GM23338 (cell line): Measurements from ENCODE around the gene TMEM41B. TPM values are rescaled to one million over a fixed set of nuclear protein-coding genes. Genes with fewer than 3 reads are reported as not detected.

Experiments used
- ATAC-seq: fragments of 200-7000 bp; cut with Tn5 transposase; 3 replicates; pipeline ENCODE4 v1.9.1; 2020
- DNase-seq: peaks from one replicate; pipeline ENCODE4 v3.0.0-alpha.2; 2015; ENCODE audit warnings: low spot score
- H2AFZ ChIP-seq: fragments of 200-600 bp; sonication (generic); 2 replicates; pipeline ENCODE4 v1.8.0; 2016; ENCODE audit warnings: antibody characterized with exemption, mild to moderate bottlenecking, moderate library complexity
- H3F3A ChIP-seq: fragments of 200-600 bp; sonication (generic); replicated peaks from 2 replicates; pipeline ENCODE4 v1.8.0; 2017; ENCODE audit warnings: antibody characterized with exemption, mixed run types, low read depth
- H3K27ac ChIP-seq: fragments of 200-600 bp; sonication (generic); 2 replicates; pipeline ENCODE4 v1.6.1; 2016; ENCODE audit warnings: low read depth
- H3K27me3 ChIP-seq: fragments of 200-600 bp; sonication (generic); 2 replicates; pipeline ENCODE4 v1.8.0; 2016; ENCODE audit warnings: mild to moderate bottlenecking, mixed run types, moderate library complexity; ENCODE audit not compliant: insufficient read depth
- H3K36me3 ChIP-seq: fragments of 200-600 bp; sonication (generic); 2 replicates; pipeline ENCODE4 v1.8.0; 2016; ENCODE audit warnings: mild to moderate bottlenecking; ENCODE audit not compliant: insufficient read depth
- H3K4me1 ChIP-seq: fragments of 200-600 bp; sonication (generic); 2 replicates; pipeline ENCODE4 v1.8.0; 2016; ENCODE audit warnings: mild to moderate bottlenecking, moderate library complexity; ENCODE audit not compliant: insufficient read depth
- H3K4me2 ChIP-seq: fragments of 200-600 bp; sonication (generic); 2 replicates; pipeline ENCODE4 v1.7.1; 2017; ENCODE audit warnings: mixed run types
- H3K4me3 ChIP-seq: fragments of 200-600 bp; sonication (generic); 2 replicates; pipeline ENCODE4 v1.6.1; 2016; ENCODE audit warnings: mixed run types
- H3K79me2 ChIP-seq: fragments of 200-600 bp; sonication (generic); replicated peaks from 2 replicates; pipeline ENCODE4 v1.8.0; 2017; ENCODE audit warnings: mild to moderate bottlenecking; ENCODE audit not compliant: insufficient read depth
- H3K9me2 ChIP-seq: fragments of 200-600 bp; sonication (generic); 2 replicates; pipeline ENCODE4 v1.8.0; 2017; ENCODE audit not compliant: insufficient read depth
- H4K20me1 ChIP-seq: fragments of 200-600 bp; sonication (generic); replicated peaks from 2 replicates; pipeline ENCODE4 v1.8.0; 2017; ENCODE audit warnings: mild to moderate bottlenecking; ENCODE audit not compliant: insufficient read depth
- H3K27ac Mint-ChIP-seq: 2 replicates; pipeline ENCODE4 v1.8.0; 2020; ENCODE audit warnings: inconsistent platforms, mild to moderate bottlenecking, moderate library complexity, mixed read lengths
- H3K27me3 Mint-ChIP-seq: 3 replicates; pipeline ENCODE4 v1.8.0; 2022; ENCODE audit warnings: low read depth, mild to moderate bottlenecking, moderate library complexity, mixed read lengths, inconsistent platforms; ENCODE audit not compliant: insufficient read depth, poor library complexity
- H3K36me3 Mint-ChIP-seq: 3 replicates; pipeline ENCODE4 v1.8.0; 2021; ENCODE audit warnings: low read depth, mild to moderate bottlenecking, inconsistent platforms, moderate library complexity, mixed read lengths
- H3K4me1 Mint-ChIP-seq: 3 replicates; pipeline ENCODE4 v1.8.0; 2020; ENCODE audit warnings: mild to moderate bottlenecking, inconsistent platforms, mixed read lengths
- H3K4me3 Mint-ChIP-seq: 3 replicates; pipeline ENCODE4 v1.8.0; 2021; ENCODE audit warnings: moderate library complexity, mild to moderate bottlenecking, inconsistent platforms, mixed read lengths
- H3K9me3 Mint-ChIP-seq: 3 replicates; pipeline ENCODE4 v1.8.0; 2020; ENCODE audit warnings: moderate library complexity, mild to moderate bottlenecking, inconsistent platforms, mixed read lengths
- CREB1 ChIP-seq: fragments of 250-450 bp; sonication (Bioruptor Pico); IDR thresholded peaks from 2 replicates; pipeline ENCODE4 v1.5.0; 2020; ENCODE audit warnings: low read depth, mild to moderate bottlenecking, moderate library complexity
- JUNB ChIP-seq: IDR thresholded peaks from one replicate; pipeline ENCODE4 v1.6.1; 2016; ENCODE audit warnings: antibody characterized with exemption; ENCODE audit not compliant: unreplicated experiment
- NANOG ChIP-seq: IDR thresholded peaks from 2 replicates; pipeline ENCODE4 v1.6.1; 2016; ENCODE audit warnings: antibody characterized with exemption, borderline replicate concordance
- POLR2AphosphoS5 ChIP-seq: IDR thresholded peaks from 2 replicates; pipeline ENCODE4 v1.6.1; 2016; ENCODE audit warnings: antibody characterized with exemption, low read depth
- STAT1 ChIP-seq: IDR thresholded peaks from one replicate; pipeline ENCODE4 v1.6.1; 2016; ENCODE audit warnings: antibody characterized with exemption; ENCODE audit not compliant: unreplicated experiment
- long read RNA-seq: library from polyadenylated mRNA; unstranded; transcript quantifications from one replicate; pipeline ENCODE4 v2.0.0, GENCODE V29; 2020; ENCODE audit not compliant: unreplicated experiment
- polyA plus RNA-seq: library from polyadenylated mRNA; unstranded; fragments of >200 nt; fragmentation: Nextera tagmentation; extraction: Ambion mirVana; gene quantifications from 2 replicates; pipeline ENCODE4 v1.2.1, GENCODE V29; 2016
- total RNA-seq: library from RNA; depleted of rRNA; stranded (reverse); fragments of >200 nt; shearing (Covaris generic); gene quantifications from 2 replicates; pipeline ENCODE4 v1.2.3, GENCODE V29; 2014; rRNA removed
- TF ChIP-seq, protein P1 (sequence below), 2 experiments: fragments of 200-600 bp in 1 of 2; sonication (generic) in 1 of 2; conservative IDR thresholded peaks; 2 replicates each; pipeline versions ENCODE4 v1.5.1 to v1.6.1; 2016 to 2017; ENCODE audit warnings: antibody characterized with exemption in 2 of 2, low read depth in 2 of 2, mild to moderate bottlenecking in 2 of 2, moderate library complexity in 1 of 2
- TF ChIP-seq, protein P2 (sequence below): IDR thresholded peaks from one replicate; pipeline ENCODE4 v1.6.1; 2018; ENCODE audit warnings: antibody characterized with exemption; ENCODE audit not compliant: unreplicated experiment
- TF ChIP-seq, protein P3 (sequence below): IDR thresholded peaks from 2 replicates; pipeline ENCODE4 v1.6.1; 2016; ENCODE audit warnings: antibody characterized with exemption

The TMEM41B gene, protein sequence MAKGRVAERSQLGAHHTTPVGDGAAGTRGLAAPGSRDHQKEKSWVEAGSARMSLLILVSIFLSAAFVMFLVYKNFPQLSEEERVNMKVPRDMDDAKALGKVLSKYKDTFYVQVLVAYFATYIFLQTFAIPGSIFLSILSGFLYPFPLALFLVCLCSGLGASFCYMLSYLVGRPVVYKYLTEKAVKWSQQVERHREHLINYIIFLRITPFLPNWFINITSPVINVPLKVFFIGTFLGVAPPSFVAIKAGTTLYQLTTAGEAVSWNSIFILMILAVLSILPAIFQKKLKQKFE
- 53.8 and 75.9 TPM in 2 replicates for total RNA-seq
- polyA plus RNA-seq: 31.8 and 34.4 TPM in 2 replicates
- long read RNA-seq, partial matches to known transcripts: 2 of 17 reads
- long read RNA-seq, other reads (novel, unspliced or antisense): 6 of 17 reads

DNA sequence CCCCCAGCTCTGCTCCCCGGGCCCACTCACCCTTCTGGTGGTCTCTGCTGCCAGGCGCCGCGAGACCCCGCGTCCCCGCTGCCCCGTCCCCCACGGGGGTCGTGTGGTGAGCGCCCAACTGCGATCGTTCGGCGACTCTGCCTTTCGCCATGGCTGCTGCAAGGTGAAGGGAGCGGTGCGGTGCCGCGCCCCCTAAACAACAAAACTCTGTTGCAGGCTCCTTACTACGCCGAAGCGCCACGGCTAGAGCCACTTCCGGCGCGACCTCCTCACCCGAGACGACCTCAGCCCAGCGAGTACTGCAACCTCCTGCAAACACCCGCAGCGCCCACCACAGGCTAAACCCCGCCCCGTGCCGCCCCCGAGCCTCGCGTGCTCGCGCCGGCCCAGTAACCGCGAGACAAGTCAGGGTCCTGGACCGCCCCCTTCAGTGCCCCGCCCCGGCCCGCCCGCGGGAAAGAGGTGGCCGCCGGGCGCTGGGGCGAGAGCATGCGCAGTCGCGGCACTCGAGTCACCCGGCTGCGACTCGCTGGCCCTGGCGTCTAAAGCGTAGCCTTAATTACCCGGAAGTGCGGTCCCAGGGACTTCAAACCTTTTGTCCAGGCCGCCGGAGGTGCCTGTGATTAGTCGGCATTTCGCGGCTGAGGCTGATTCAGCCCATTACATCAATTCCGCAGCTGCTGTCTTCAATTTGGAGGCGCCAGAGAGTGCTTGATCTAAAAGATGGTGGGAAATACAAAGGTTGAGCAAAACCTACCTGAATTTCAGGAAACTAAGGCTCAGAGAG lies at the start of gene TMEM41B:
TMEM41B (minus strand) TSS at position 303 of the 787 bp plus-strand sequence; CDS start at position 151, 152 bp downstream.
- H3K27me3 ChIP-seq: no peaks in the 10 kb centered on the region
- peak within 1 kb of the TSS; percentile 99 for H3K4me2 ChIP-seq
- peak; percentile 85 for TF ChIP-seq CREB1
- no peak for TF ChIP-seq STAT1
- TF ChIP-seq, protein P1, sequence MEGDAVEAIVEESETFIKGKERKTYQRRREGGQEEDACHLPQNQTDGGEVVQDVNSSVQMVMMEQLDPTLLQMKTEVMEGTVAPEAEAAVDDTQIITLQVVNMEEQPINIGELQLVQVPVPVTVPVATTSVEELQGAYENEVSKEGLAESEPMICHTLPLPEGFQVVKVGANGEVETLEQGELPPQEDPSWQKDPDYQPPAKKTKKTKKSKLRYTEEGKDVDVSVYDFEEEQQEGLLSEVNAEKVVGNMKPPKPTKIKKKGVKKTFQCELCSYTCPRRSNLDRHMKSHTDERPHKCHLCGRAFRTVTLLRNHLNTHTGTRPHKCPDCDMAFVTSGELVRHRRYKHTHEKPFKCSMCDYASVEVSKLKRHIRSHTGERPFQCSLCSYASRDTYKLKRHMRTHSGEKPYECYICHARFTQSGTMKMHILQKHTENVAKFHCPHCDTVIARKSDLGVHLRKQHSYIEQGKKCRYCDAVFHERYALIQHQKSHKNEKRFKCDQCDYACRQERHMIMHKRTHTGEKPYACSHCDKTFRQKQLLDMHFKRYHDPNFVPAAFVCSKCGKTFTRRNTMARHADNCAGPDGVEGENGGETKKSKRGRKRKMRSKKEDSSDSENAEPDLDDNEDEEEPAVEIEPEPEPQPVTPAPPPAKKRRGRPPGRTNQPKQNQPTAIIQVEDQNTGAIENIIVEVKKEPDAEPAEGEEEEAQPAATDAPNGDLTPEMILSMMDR (conservative IDR thresholded peaks at IDR 0.05; ENCODE audit: low read depth in 2 of 2): peak in 1 of 2 experiments; percentile 2; a peak in 1 of 4 replicates
- peak; percentile 52; the same call in 1 of the 2 replicates for TF ChIP-seq NANOG
- TF ChIP-seq, protein P2, sequence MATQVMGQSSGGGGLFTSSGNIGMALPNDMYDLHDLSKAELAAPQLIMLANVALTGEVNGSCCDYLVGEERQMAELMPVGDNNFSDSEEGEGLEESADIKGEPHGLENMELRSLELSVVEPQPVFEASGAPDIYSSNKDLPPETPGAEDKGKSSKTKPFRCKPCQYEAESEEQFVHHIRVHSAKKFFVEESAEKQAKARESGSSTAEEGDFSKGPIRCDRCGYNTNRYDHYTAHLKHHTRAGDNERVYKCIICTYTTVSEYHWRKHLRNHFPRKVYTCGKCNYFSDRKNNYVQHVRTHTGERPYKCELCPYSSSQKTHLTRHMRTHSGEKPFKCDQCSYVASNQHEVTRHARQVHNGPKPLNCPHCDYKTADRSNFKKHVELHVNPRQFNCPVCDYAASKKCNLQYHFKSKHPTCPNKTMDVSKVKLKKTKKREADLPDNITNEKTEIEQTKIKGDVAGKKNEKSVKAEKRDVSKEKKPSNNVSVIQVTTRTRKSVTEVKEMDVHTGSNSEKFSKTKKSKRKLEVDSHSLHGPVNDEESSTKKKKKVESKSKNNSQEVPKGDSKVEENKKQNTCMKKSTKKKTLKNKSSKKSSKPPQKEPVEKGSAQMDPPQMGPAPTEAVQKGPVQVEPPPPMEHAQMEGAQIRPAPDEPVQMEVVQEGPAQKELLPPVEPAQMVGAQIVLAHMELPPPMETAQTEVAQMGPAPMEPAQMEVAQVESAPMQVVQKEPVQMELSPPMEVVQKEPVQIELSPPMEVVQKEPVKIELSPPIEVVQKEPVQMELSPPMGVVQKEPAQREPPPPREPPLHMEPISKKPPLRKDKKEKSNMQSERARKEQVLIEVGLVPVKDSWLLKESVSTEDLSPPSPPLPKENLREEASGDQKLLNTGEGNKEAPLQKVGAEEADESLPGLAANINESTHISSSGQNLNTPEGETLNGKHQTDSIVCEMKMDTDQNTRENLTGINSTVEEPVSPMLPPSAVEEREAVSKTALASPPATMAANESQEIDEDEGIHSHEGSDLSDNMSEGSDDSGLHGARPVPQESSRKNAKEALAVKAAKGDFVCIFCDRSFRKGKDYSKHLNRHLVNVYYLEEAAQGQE: no peak
- TF ChIP-seq JUNB: no peak
- peak; percentile 90 for TF ChIP-seq POLR2AphosphoS5
- TF ChIP-seq, protein P3, sequence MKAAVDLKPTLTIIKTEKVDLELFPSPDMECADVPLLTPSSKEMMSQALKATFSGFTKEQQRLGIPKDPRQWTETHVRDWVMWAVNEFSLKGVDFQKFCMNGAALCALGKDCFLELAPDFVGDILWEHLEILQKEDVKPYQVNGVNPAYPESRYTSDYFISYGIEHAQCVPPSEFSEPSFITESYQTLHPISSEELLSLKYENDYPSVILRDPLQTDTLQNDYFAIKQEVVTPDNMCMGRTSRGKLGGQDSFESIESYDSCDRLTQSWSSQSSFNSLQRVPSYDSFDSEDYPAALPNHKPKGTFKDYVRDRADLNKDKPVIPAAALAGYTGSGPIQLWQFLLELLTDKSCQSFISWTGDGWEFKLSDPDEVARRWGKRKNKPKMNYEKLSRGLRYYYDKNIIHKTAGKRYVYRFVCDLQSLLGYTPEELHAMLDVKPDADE: peak; percentile 67
- peaks cover 36% of the 10 kb centered on the region for H3K4me1 Mint-ChIP-seq
- H3K27ac Mint-ChIP-seq: peak within 1 kb of the TSS; percentile 99
- H3F3A ChIP-seq: peaks cover 14% of the 10 kb centered on the region; the same call in 1 of the 2 replicates
- peak within 1 kb of the TSS; percentile 67; the same call in 1 of the 2 replicates for H2AFZ ChIP-seq
- H3K4me3 Mint-ChIP-seq: peak within 1 kb of the TSS; percentile 98
- peaks cover 47% of the 10 kb centered on the region for H3K79me2 ChIP-seq
- H3K27ac ChIP-seq: peak within 1 kb of the TSS; percentile 97
- H3K9me2 ChIP-seq: no peaks in the 10 kb centered on the region
- H3K4me1 ChIP-seq: peaks cover 30% of the 10 kb centered on the region
- peaks cover 6% of the 10 kb centered on the region; the same call in 2 of the 3 replicates for H3K36me3 Mint-ChIP-seq
- H3K27me3 Mint-ChIP-seq: peaks cover 2% of the 10 kb centered on the region
- ATAC-seq (peak; percentile 93), DNase-seq (peak; percentile 100)
- H4K20me1 ChIP-seq: peaks cover 15% of the 10 kb centered on the region
- no peaks in the 10 kb centered on the region; the same call in 2 of the 3 replicates for H3K9me3 Mint-ChIP-seq
- H3K36me3 ChIP-seq: no peaks in the 10 kb centered on the region
- H3K4me3 ChIP-seq: peak within 1 kb of the TSS; percentile 98
